HEK293T (cell line): ENCODE results near the gene CD69.

Experiments used
- FOXK2 ChIP-seq: fragments of 450-650 bp; IDR thresholded peaks from 2 replicates; pipeline ENCODE4 v1.6.1; 2016; ENCODE audit warnings: mild to moderate bottlenecking
- TARDBP ChIP-seq: fragments of 450-650 bp; IDR thresholded peaks from 2 replicates; pipeline ENCODE4 v1.6.1; 2016

GRCh38 chr12:9742661-9743060 lies 18.0 kb downstream of the CD69 start:
- no peak for TF ChIP-seq TARDBP
- TF ChIP-seq FOXK2: no peak
